ENCODE results near the gene TMCO5A.

DNA sequence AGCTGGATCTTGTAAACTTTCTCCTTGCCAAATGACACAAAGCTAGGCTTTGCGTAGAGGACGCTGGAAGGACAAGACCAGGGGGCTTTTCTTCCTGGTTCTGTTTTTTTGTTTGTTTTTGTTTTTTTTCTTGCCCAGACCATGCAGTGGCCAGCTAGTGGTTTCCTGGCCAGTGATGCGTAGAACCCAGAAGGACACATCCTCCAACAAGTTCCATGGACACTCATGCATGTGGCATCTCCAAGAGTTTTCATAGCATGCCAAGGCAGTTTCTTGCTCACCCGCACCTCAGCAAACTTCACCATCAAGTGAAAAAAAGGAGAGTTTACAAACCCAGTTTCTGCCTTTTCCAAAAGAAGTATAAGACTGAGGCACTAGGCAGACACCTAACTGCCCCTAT lies 46.1 kb upstream of the TMCO5A start:
- TF ChIP-seq ZNF510 (CRISPR knock-in tag; IDR thresholded peaks at IDR 0.05; ENCODE audit: low read depth) (no peak), JUN (CRISPR knock-in tag; IDR thresholded peaks at IDR 0.05) (no peak), SUZ12 (IDR thresholded peaks at IDR 0.05; ENCODE audit: low read depth, low read length) (no peak)
